HUES48 (cell line): ENCODE results near the gene FOXJ1.
A peak's percentile ranks its signal among the peaks of the same experiment; 100 is the strongest.
"Not testable (repeated sequence)": the region's sequence is repeated elsewhere in the genome, so short reads cannot be mapped to it uniquely, and the experiment has no call there.

Source experiments
- H3K27ac ChIP-seq: one replicate; pipeline ENCODE4 v1.7.0; 2013; ENCODE audit warnings: low read depth, low read length, inconsistent platforms
- H3K27me3 ChIP-seq: 2 replicates; pipeline ENCODE4 v1.6.1; 2013; ENCODE audit warnings: mild to moderate bottlenecking, low read length; ENCODE audit not compliant: control insufficient read depth, insufficient read depth
- H3K36me3 ChIP-seq: 2 replicates; pipeline ENCODE4 v1.6.1; 2013; ENCODE audit warnings: low read length; ENCODE audit not compliant: control insufficient read depth, insufficient read depth
- H3K4me1 ChIP-seq: 2 replicates; pipeline ENCODE4 v1.6.1; 2013; ENCODE audit warnings: mild to moderate bottlenecking, low read length; ENCODE audit not compliant: control insufficient read depth, insufficient read depth
- H3K4me3 ChIP-seq: 2 replicates; pipeline ENCODE4 v1.5.1; 2013; ENCODE audit warnings: mild to moderate bottlenecking, low read depth, low read length
- H3K9ac ChIP-seq: 2 replicates; pipeline ENCODE4 v1.6.1; 2013; ENCODE audit warnings: mild to moderate bottlenecking, low read depth, low read length, moderate library complexity
- H3K9me3 ChIP-seq: 2 replicates; pipeline ENCODE4 v1.6.1; 2013; ENCODE audit warnings: low read length; ENCODE audit not compliant: control insufficient read depth, insufficient read depth

The FOXJ1 gene

GRCh38 chr17:76141212-76142038, at the start of gene FOXJ1:
Gene FOXJ1 (minus strand): TSS chr17:76141245. CDS start chr17:76140395, 850 bp downstream.
- peak within 1 kb of the TSS; percentile 70 for H3K4me3 ChIP-seq
- no peak within 1 kb of the TSS for H3K9ac ChIP-seq
- H3K27ac ChIP-seq = no peak within 1 kb of the TSS
- H3K27me3 ChIP-seq = peaks cover 87% of the 10 kb centered on the region
- no peaks in the 10 kb centered on the region for H3K36me3 ChIP-seq
- peaks cover 71% of the 10 kb centered on the region for H3K4me1 ChIP-seq
- no peaks in the 10 kb centered on the region for H3K9me3 ChIP-seq

- Histone ChIP-seq H3K27ac (no peak overlapping the region), H3K4me1 (peaks cover 16% of the 10 kb centered on the region), H3K27me3 (no peaks in the 10 kb centered on the region), H3K36me3 (no peaks in the 10 kb centered on the region), H3K9me3 (no peaks in the 10 kb centered on the region), H3K9ac (no peak overlapping the region), H3K4me3 (no peak overlapping the region)
Observed at GRCh38 chr17:76189741-76190140, 48.7 kb upstream of the FOXJ1 start.

GRCh38 chr17:76189247-76189646, 48.2 kb upstream of the FOXJ1 start:
- H3K27ac ChIP-seq = no peak overlapping the region
- peaks cover 16% of the 10 kb centered on the region for H3K4me1 ChIP-seq
- no peak overlapping the region for H3K9ac ChIP-seq
- H3K9me3 ChIP-seq = no peaks in the 10 kb centered on the region
- H3K4me3 ChIP-seq = no peak overlapping the region
- no peaks in the 10 kb centered on the region for H3K36me3 ChIP-seq
- H3K27me3 ChIP-seq = no peaks in the 10 kb centered on the region

- H3K4me1 ChIP-seq = peaks cover 15% of the 10 kb centered on the region
- H3K27me3 ChIP-seq = no peaks in the 10 kb centered on the region
- no peaks in the 10 kb centered on the region for H3K9me3 ChIP-seq
- no peak overlapping the region for H3K27ac ChIP-seq
- no peaks in the 10 kb centered on the region for H3K36me3 ChIP-seq
- H3K9ac ChIP-seq = no peak overlapping the region
- H3K4me3 ChIP-seq = no peak overlapping the region
Observed at GRCh38 chr17:76188213-76189016, 47.4 kb upstream of the FOXJ1 start.

GRCh38 chr17:76186774-76187173, 45.7 kb upstream of the FOXJ1 start:
- not testable (repeated sequence) for H3K27ac ChIP-seq, H3K36me3 ChIP-seq, H3K27me3 ChIP-seq, H3K4me1 ChIP-seq, H3K9me3 ChIP-seq, H3K9ac ChIP-seq, H3K4me3 ChIP-seq

GRCh38 chr17:76184290-76184689, 43.2 kb upstream of the FOXJ1 start:
- no peaks in the 10 kb centered on the region for H3K9me3 ChIP-seq
- no peak overlapping the region for H3K4me3 ChIP-seq
- H3K36me3 ChIP-seq = no peaks in the 10 kb centered on the region
- no peak overlapping the region for H3K9ac ChIP-seq
- H3K4me1 ChIP-seq = peaks cover 2% of the 10 kb centered on the region
- no peaks in the 10 kb centered on the region for H3K27me3 ChIP-seq
- H3K27ac ChIP-seq = no peak overlapping the region

GRCh38 chr17:76182016-76182764, 41.1 kb upstream of the FOXJ1 start:
- Histone ChIP-seq H3K27me3 (no peaks in the 10 kb centered on the region), H3K4me1 (peaks cover 2% of the 10 kb centered on the region), H3K27ac (no peak overlapping the region), H3K4me3 (no peak overlapping the region), H3K9ac (no peak overlapping the region), H3K36me3 (no peaks in the 10 kb centered on the region), H3K9me3 (no peaks in the 10 kb centered on the region)

- Histone ChIP-seq H3K27me3 (no peaks in the 10 kb centered on the region), H3K27ac (no peak overlapping the region), H3K36me3 (no peaks in the 10 kb centered on the region), H3K4me3 (no peak overlapping the region), H3K4me1 (peaks cover 7% of the 10 kb centered on the region), H3K9me3 (no peaks in the 10 kb centered on the region), H3K9ac (no peak overlapping the region)
Observed at GRCh38 chr17:76179496-76180467, 38.7 kb upstream of the FOXJ1 start.

- no peaks in the 10 kb centered on the region for H3K36me3 ChIP-seq
- H3K27me3 ChIP-seq = no peaks in the 10 kb centered on the region
- H3K9me3 ChIP-seq = no peaks in the 10 kb centered on the region
- no peak overlapping the region for H3K27ac ChIP-seq
- peaks cover 7% of the 10 kb centered on the region for H3K4me1 ChIP-seq
- no peak overlapping the region for H3K9ac ChIP-seq
- H3K4me3 ChIP-seq = no peak overlapping the region
Observed at GRCh38 chr17:76178124-76178523, 37.1 kb upstream of the FOXJ1 start.
